ENCODE results near the gene ANKRD31.

- TF ChIP-seq CTCF (IDR thresholded peaks at IDR 0.05): no peak
- no peak for TF ChIP-seq POLR2A (IDR thresholded peaks at IDR 0.05)
- no peak for TF ChIP-seq POLR2AphosphoS5 (IDR thresholded peaks at IDR 0.05; ENCODE audit: insufficient read depth in 1 of 2, low read depth in 1 of 2)
These were observed 191.6 kb downstream of the ANKRD31 start for GRCh38 chr5:75045071-75045470.

Measured in vagina (tissue), 2 donors.